Neural cell (in vitro differentiated cells): Measurements from ENCODE around the gene STK24. TPM values are rescaled to one million over a fixed set of nuclear protein-coding genes. Genes with fewer than 3 reads are reported as not detected.

Experiments
- H2AFZ ChIP-seq: fragments of 200-600, 300-800 bp; sonication (generic), shearing (Covaris generic); 2 replicates; pipeline ENCODE4 v1.6.0; 2014; ENCODE audit warnings: low read depth, mild to moderate bottlenecking, antibody characterized with exemption, low read length, moderate library complexity
- H3F3A ChIP-seq: fragments of 200-600 bp; shearing (Covaris generic); 2 replicates; pipeline ENCODE4 v1.6.1; 2016; ENCODE audit warnings: mild to moderate bottlenecking, moderate library complexity, mixed read lengths, antibody characterized with exemption, low read length; ENCODE audit not compliant: insufficient read depth, poor library complexity, severe bottlenecking
- H3K27ac ChIP-seq: fragments of 200-600, 300-800 bp; sonication (generic), shearing (Covaris generic); 2 replicates; pipeline ENCODE4 v1.5.1; 2014; ENCODE audit warnings: mild to moderate bottlenecking, low read length, moderate library complexity
- H3K27me3 ChIP-seq: fragments of 300-800, 200-600 bp; sonication (generic), shearing (Covaris generic); 2 replicates; pipeline ENCODE4 v1.6.0; 2014; ENCODE audit warnings: mild to moderate bottlenecking, low read depth, low read length, moderate library complexity; ENCODE audit not compliant: insufficient read depth
- H3K36me3 ChIP-seq: fragments of 300-800, 200-600 bp; sonication (generic), shearing (Covaris generic); 2 replicates; pipeline ENCODE4 v1.5.1; 2014; ENCODE audit warnings: mild to moderate bottlenecking, antibody characterized with exemption, low read length, moderate library complexity; ENCODE audit not compliant: insufficient read depth
- H3K4me2 ChIP-seq: fragments of 300-800, 200-600 bp; sonication (generic), shearing (Covaris generic); 2 replicates; pipeline ENCODE4 v1.6.0; 2014; ENCODE audit warnings: mild to moderate bottlenecking, low read length
- H3K4me3 ChIP-seq: fragments of 300-800, 200-600 bp; sonication (generic), shearing (Covaris generic); 2 replicates; pipeline ENCODE4 v1.5.1; 2014; ENCODE audit warnings: mild to moderate bottlenecking, low read length, moderate library complexity
- H3K79me2 ChIP-seq: fragments of 200-600 bp; shearing (Covaris generic); replicated peaks from 2 replicates; pipeline ENCODE4 v1.6.0; 2014; ENCODE audit warnings: mild to moderate bottlenecking, low read length, moderate library complexity; ENCODE audit not compliant: insufficient read depth
- H3K9ac ChIP-seq: fragments of 300-800, 200-600 bp; sonication (generic), shearing (Covaris generic); 2 replicates; pipeline ENCODE4 v1.6.1; 2016; ENCODE audit warnings: mild to moderate bottlenecking, low read length, mixed read lengths
- H3K9me2 ChIP-seq: fragments of 200-600 bp; shearing (Covaris generic); 2 replicates; pipeline ENCODE4 v1.6.1; 2016; ENCODE audit warnings: mild to moderate bottlenecking, low read length, mixed read lengths; ENCODE audit not compliant: insufficient read depth
- H3K9me3 ChIP-seq: fragments of 200-600, 300-800 bp; sonication (generic), shearing (Covaris generic); 2 replicates; pipeline ENCODE4 v1.6.1; 2016; ENCODE audit warnings: mild to moderate bottlenecking, mixed run types, low read length, moderate library complexity, mixed read lengths
- H4K20me1 ChIP-seq: fragments of 200-600 bp; shearing (Covaris generic); 2 replicates; pipeline ENCODE4 v1.6.1; 2016; ENCODE audit warnings: mild to moderate bottlenecking, mixed run types; ENCODE audit not compliant: insufficient read depth
- EP300 ChIP-seq: fragments of 450-650 bp; conservative IDR thresholded peaks from 2 replicates; pipeline ENCODE4 v1.6.1; 2014; ENCODE audit warnings: antibody characterized with exemption, mild to moderate bottlenecking, moderate library complexity; ENCODE audit not compliant: poor library complexity, severe bottlenecking
- EZH2 ChIP-seq: fragments of 200-600, 300-800 bp; shearing (Covaris generic), sonication (generic); IDR thresholded peaks from 2 replicates; pipeline ENCODE4 v1.6.1; 2014; ENCODE audit warnings: antibody characterized with exemption, low read length, borderline replicate concordance, mild to moderate bottlenecking; ENCODE audit not compliant: insufficient read depth, poor library complexity, severe bottlenecking
- MXI1 ChIP-seq: fragments of 450-650 bp; conservative IDR thresholded peaks from 2 replicates; pipeline ENCODE4 v1.6.1; 2014; ENCODE audit warnings: antibody characterized with exemption, mild to moderate bottlenecking; ENCODE audit not compliant: poor library complexity, severe bottlenecking
- POLR2AphosphoS5 ChIP-seq: IDR thresholded peaks from 2 replicates; pipeline ENCODE4 v1.6.1; 2012
- RAD21 ChIP-seq: fragments of 450-650 bp; conservative IDR thresholded peaks from 2 replicates; pipeline ENCODE4 v1.6.1; 2014; ENCODE audit warnings: antibody characterized with exemption, mild to moderate bottlenecking, moderate library complexity
- REST ChIP-seq: IDR thresholded peaks from 2 replicates; pipeline ENCODE4 v1.6.1; 2012; ENCODE audit warnings: borderline replicate concordance
- SMC3 ChIP-seq: fragments of 450-650 bp; conservative IDR thresholded peaks from 2 replicates; pipeline ENCODE4 v1.6.1; 2014; ENCODE audit warnings: antibody characterized with exemption, mild to moderate bottlenecking, moderate library complexity; ENCODE audit not compliant: poor library complexity
- TAF1 ChIP-seq: IDR thresholded peaks from 2 replicates; pipeline ENCODE4 v1.6.1; 2012; ENCODE audit warnings: low read depth
- polyA plus RNA-seq: library from polyadenylated mRNA; depleted of rRNA; stranded (reverse); fragments of >200 nt; gene quantifications from 2 replicates; pipeline ENCODE4 v1.2.3, GENCODE V29; 2014
- TF ChIP-seq, protein P1 (sequence below): fragments of 450-650 bp; IDR thresholded peaks from 2 replicates; pipeline ENCODE4 v1.5.1; 2014; ENCODE audit warnings: antibody characterized with exemption, mild to moderate bottlenecking, moderate library complexity; ENCODE audit not compliant: poor library complexity, severe bottlenecking

Gene STK24
- polyA plus RNA-seq, 1 donor from 2014 or later: 66.0 TPM

DNA sequence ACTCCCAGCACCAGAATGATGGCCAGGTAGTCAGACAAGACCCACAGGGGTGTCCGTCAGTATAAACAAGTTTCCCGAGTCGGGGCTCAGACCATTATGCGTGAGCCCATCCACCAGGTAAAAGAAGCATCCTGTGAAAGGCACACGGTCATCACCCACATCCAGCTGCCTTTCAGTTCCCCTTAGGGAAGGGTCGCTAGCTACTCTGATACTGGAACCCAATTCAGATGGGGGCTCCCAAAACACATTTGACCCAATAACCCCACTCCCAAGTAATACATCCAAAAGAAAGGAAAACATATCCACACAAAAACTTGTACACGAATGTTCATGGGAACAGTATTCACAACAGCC, 66.8 kb downstream of the STK24 start:
- H3K27ac ChIP-seq: no peak overlapping the region
- H3K79me2 ChIP-seq: peaks cover 18% of the 10 kb centered on the region
- H3K9me3 ChIP-seq: no peaks in the 10 kb centered on the region
- no peak overlapping the region for H3K4me2 ChIP-seq
- H2AFZ ChIP-seq: no peak overlapping the region
- H3F3A ChIP-seq: no peaks in the 10 kb centered on the region
- no peaks in the 10 kb centered on the region for H3K36me3 ChIP-seq
- no peaks in the 10 kb centered on the region for H3K9me2 ChIP-seq
- no peak overlapping the region for H3K9ac ChIP-seq
- H3K27me3 ChIP-seq: no peaks in the 10 kb centered on the region
- H4K20me1 ChIP-seq: no peaks in the 10 kb centered on the region
- H3K4me3 ChIP-seq: no peak overlapping the region
- TF ChIP-seq RAD21 (no peak), EP300 (no peak), TAF1 (no peak), REST (no peak), POLR2AphosphoS5 (no peak), EZH2 (no peak), MXI1 (no peak), SMC3 (no peak)
- TF ChIP-seq, protein P1, sequence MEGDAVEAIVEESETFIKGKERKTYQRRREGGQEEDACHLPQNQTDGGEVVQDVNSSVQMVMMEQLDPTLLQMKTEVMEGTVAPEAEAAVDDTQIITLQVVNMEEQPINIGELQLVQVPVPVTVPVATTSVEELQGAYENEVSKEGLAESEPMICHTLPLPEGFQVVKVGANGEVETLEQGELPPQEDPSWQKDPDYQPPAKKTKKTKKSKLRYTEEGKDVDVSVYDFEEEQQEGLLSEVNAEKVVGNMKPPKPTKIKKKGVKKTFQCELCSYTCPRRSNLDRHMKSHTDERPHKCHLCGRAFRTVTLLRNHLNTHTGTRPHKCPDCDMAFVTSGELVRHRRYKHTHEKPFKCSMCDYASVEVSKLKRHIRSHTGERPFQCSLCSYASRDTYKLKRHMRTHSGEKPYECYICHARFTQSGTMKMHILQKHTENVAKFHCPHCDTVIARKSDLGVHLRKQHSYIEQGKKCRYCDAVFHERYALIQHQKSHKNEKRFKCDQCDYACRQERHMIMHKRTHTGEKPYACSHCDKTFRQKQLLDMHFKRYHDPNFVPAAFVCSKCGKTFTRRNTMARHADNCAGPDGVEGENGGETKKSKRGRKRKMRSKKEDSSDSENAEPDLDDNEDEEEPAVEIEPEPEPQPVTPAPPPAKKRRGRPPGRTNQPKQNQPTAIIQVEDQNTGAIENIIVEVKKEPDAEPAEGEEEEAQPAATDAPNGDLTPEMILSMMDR: no peak

- H4K20me1 ChIP-seq: no peaks in the 10 kb centered on the region
- no peak overlapping the region for H3K4me3 ChIP-seq
- H3K4me2 ChIP-seq: no peak overlapping the region
- no peaks in the 10 kb centered on the region for H3K36me3 ChIP-seq
- no peak overlapping the region for H3K9ac ChIP-seq
- no peak for TF ChIP-seq RAD21
- TF ChIP-seq SMC3: no peak
- no peak for TF ChIP-seq EZH2
- no peak for TF ChIP-seq MXI1
- TF ChIP-seq TAF1: no peak
- TF ChIP-seq POLR2AphosphoS5: no peak
- TF ChIP-seq REST: no peak
- no peak for TF ChIP-seq EP300
- TF ChIP-seq, protein P1: no peak
- no peaks in the 10 kb centered on the region for H3K9me3 ChIP-seq
- no peak overlapping the region for H3K27ac ChIP-seq
- no peak overlapping the region for H2AFZ ChIP-seq
- no peaks in the 10 kb centered on the region for H3K9me2 ChIP-seq
- no peaks in the 10 kb centered on the region for H3K27me3 ChIP-seq
- H3F3A ChIP-seq: no peaks in the 10 kb centered on the region
- peaks cover 18% of the 10 kb centered on the region for H3K79me2 ChIP-seq
These were observed 67.4 kb downstream of the STK24 start for GRCh38 chr13:98509271-98510155.
